Kidney (tissue), 14 donors: Measurements from ENCODE around the gene ORMDL2. TPM values are rescaled to one million over a fixed set of nuclear protein-coding genes. Genes with fewer than 3 reads are reported as not detected.

ENCODE experiments used
- DNase-seq, 5 donors: peaks; one replicate each; pipeline ENCODE4 v3.0.0-alpha.2; 2013 to 2020
- FAIRE-seq: peaks from 2 replicates; lab custom pipeline; 2012; peaks lifted over from hg19 to GRCh38; lab: Jason Lieb, UNC
- H3K27ac ChIP-seq, 2 donors: one replicate each; pipeline ENCODE4 v1.7.0; 2013; ENCODE audit warnings: low read depth in 2 of 2, low read length in 2 of 2, inconsistent platforms in 1 of 2
- H3K27me3 ChIP-seq: one replicate; pipeline ENCODE4 v1.7.1; 2013; ENCODE audit warnings: low read length, inconsistent platforms; ENCODE audit not compliant: control insufficient read depth, insufficient read depth
- H3K36me3 ChIP-seq, 3 donors: one replicate each; pipeline versions ENCODE4 v1.7.0 to v1.7.1; 2013; ENCODE audit warnings: low read length in 3 of 3, control low read depth in 1 of 3, inconsistent platforms in 1 of 3; ENCODE audit not compliant: insufficient read depth in 3 of 3, control insufficient read depth in 2 of 3
- H3K4me1 ChIP-seq, 3 donors: one replicate each; pipeline versions ENCODE4 v1.7.0 to v1.7.1; 2013; ENCODE audit warnings: low read length in 3 of 3, inconsistent platforms in 1 of 3, low read depth in 1 of 3; ENCODE audit not compliant: control insufficient read depth in 2 of 3, insufficient read depth in 2 of 3
- H3K4me3 ChIP-seq, 3 donors: one replicate each; pipeline versions ENCODE4 v1.7.0 to v1.8.1; 2013; ENCODE audit warnings: low read length in 3 of 3, control low read depth in 1 of 3, inconsistent platforms in 1 of 3
- H3K9ac ChIP-seq, 3 donors: one replicate each; pipeline versions ENCODE4 v1.7.0 to v1.7.1; 2013; ENCODE audit warnings: low read length in 3 of 3, control low read depth in 1 of 3, inconsistent platforms in 1 of 3
- H3K9me3 ChIP-seq, 3 donors: one replicate each; pipeline versions ENCODE4 v1.7.0 to v1.7.1; 2013; ENCODE audit warnings: low read length in 3 of 3, control low read depth in 1 of 3, inconsistent platforms in 1 of 3; ENCODE audit not compliant: control insufficient read depth in 2 of 3, insufficient read depth in 1 of 3
- CTCF ChIP-seq: IDR thresholded peaks from 3 replicates; pipeline ENCODE4 v1.5.1; 2012; ENCODE audit warnings: mild to moderate bottlenecking, moderate library complexity, borderline replicate concordance; ENCODE audit not compliant: insufficient read depth; ENCODE audit errors: extremely low read depth
- intact Hi-C: fragments of 100-400 bp; cut with DNase I; formaldehyde crosslinking; loops from one replicate; pipeline ENCODE4 v1.11.1; 2022
- polyA plus RNA-seq: library from polyadenylated mRNA; stranded (reverse); fragments of 350-450 nt; fragmentation: Illumina TruSeq; extraction: RNeasy Lipid Tissue Mini Kit (QIAGEN cat#74804); gene quantifications from one replicate; pipeline ENCODE4 v1.2.3, GENCODE V29; 2014; ENCODE audit warnings: low read depth, low replicate concordance; ENCODE audit not compliant: insufficient read depth
- total RNA-seq: library from RNA; stranded (reverse); fragmentation: NEBNext Ultra II Directional; extraction: Animal tissue kit (Norgen Biotek cat#: 25700); gene quantifications from one replicate; pipeline ENCODE4 v1.2.1, GENCODE V29; 2021
- donor health status: control.
- donor health status: control.
- donor health status: control.
- donor health status: control.
- donor health status: control.
- donor health status: DM: yes; HTN: yes; CAD: no.
- donor health status: Normal renal cell carcinoma (clear cell type).

Gene ORMDL2
- total and polyA plus RNA-seq, 2 donors from 2014 or later, result 51.2 to 75.9 TPM

DNA sequence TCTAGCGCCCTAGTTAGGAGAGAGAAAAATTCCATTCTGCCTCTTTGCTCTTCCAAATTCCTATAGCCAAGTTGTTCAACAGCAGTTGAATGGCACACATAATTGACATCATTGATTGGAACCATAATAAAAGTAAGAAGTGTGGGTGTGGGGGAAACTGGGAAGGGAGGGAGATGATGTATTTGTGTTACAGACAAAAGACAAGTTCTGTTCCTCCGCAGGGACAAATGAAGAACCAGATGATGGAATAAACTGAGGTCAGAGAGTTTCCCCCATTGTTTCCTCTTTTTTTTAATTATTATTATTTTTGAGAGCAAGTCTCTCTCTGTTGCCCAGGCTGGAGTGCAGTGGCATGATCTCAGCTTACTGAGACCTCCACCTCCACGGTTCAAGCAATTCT is 40.0 kb upstream of the ORMDL2 start:
- intact Hi-C loops, result no loop called here
- Histone ChIP-seq H3K9me3 (no peaks in the 10 kb centered on the region), H3K9ac (no peak overlapping the region), H3K27ac (no peak overlapping the region), H3K4me3 (no peak overlapping the region), H3K27me3 (no peaks in the 10 kb centered on the region), H3K36me3 (peaks cover 4 to 15% (median 9%) of the 10 kb centered on the region in 3 donors), H3K4me1 (no peaks in the 10 kb centered on the region)
- FAIRE-seq, result no peak
- TF ChIP-seq CTCF, result no peak
- no peak for DNase-seq

DNA sequence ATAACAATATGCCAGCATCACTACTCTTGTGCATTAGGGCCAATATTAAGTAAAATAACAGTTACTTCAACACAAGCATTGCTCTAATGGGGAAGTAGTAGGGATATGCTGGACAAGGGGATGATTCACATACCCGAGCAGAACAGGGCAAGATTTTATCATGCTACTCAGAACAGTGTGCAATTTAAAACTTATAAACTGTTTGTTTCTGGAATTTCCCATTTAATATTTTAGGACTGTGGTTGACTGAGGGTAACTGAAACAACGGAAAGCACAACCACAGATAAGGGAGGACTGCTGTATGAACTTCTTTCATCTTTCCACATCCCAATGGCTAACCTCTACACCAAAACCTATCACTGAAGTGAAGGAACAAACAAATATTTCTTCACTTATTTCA is 37.2 kb upstream of the ORMDL2 start:
- intact Hi-C loops, result no loop called here
- peaks cover 5 to 35% (median 14%) of the 10 kb centered on the region in 3 donors for H3K36me3 ChIP-seq

DNA sequence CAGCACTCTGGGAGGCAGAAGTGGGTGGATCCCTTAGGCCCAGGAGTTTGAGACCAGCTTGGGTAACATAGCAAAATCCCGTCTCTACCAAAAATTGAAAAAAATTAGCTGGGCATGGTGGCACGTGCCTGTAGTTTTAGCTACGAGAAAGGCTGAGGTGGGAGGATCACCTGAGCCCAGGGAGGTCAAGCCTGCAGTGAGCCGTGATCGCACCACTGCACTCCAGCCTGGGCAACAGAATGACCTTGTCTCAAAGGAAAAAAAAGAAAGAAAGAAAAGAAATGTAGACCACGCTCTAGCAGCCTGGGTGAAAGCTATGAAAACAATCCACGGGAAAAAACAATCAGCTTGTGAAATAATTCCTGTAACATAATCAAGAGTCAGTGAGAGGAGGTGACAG is 29.3 kb upstream of the ORMDL2 start:
- no peaks in the 10 kb centered on the region for H3K27me3 ChIP-seq
- FAIRE-seq, result no peak
- no peak overlapping the region for H3K27ac ChIP-seq
- no peaks in the 10 kb centered on the region for H3K9me3 ChIP-seq
- intact Hi-C loops, result no loop called here
- no peak overlapping the region for H3K4me3 ChIP-seq
- DNase-seq, result peak in 4 of 5 donors; percentile 50 to 71 (median 66)
- H3K9ac ChIP-seq, result no peak overlapping the region
- peaks cover 7 to 41% (median 13%) of the 10 kb centered on the region in 3 donors for H3K36me3 ChIP-seq
- TF ChIP-seq CTCF, result no peak
- H3K4me1 ChIP-seq, result no peaks in the 10 kb centered on the region

More for the DNA sequence above, 37.2 kb upstream of the ORMDL2 start:
- no peak for DNase-seq
- Histone ChIP-seq H3K9me3 (no peaks in the 10 kb centered on the region), H3K9ac (no peak overlapping the region), H3K4me3 (no peak overlapping the region), H3K27me3 (no peaks in the 10 kb centered on the region), H3K4me1 (no peaks in the 10 kb centered on the region), H3K27ac (no peak overlapping the region)
- no peak for FAIRE-seq
- TF ChIP-seq CTCF, result no peak

GRCh38 chr12:55789171-55789570 is 28.7 kb upstream of the ORMDL2 start:
- no peaks in the 10 kb centered on the region for H3K27me3 ChIP-seq
- intact Hi-C loops, result no loop called here
- no peak overlapping the region for H3K9ac ChIP-seq
- no peak for FAIRE-seq
- H3K9me3 ChIP-seq, result no peaks in the 10 kb centered on the region
- TF ChIP-seq CTCF, result no peak
- H3K4me1 ChIP-seq, result no peaks in the 10 kb centered on the region
- no peak overlapping the region for H3K27ac ChIP-seq
- peaks cover 7 to 41% (median 14%) of the 10 kb centered on the region in 3 donors for H3K36me3 ChIP-seq
- peak in 3 of 5 donors; percentile 31 to 69 (median 47) for DNase-seq
- no peak overlapping the region for H3K4me3 ChIP-seq
